ENCODE results near the gene HDAC9.

DNA sequence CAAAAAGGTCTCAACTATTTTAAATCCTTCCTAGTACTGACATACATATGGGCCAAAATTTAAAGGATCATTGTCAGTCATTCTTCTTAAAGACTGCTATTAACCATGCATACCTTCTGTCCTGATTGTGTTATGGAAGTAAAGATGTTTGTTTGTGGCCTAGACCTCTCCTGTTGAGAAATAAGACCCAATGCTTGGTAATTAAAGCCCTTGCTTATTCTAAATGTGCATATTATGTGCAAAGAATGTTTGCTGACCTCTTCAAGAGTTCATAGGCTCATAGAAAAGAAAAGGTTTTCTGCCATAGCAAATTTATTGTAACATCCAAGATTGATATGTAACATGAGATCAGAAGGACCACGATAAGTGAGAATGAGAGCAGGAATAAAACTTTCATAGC lies 476.3 kb downstream of the HDAC9 start:
- TF ChIP-seq CTCF (IDR thresholded peaks at IDR 0.05) (no peak), POLR2A (IDR thresholded peaks at IDR 0.05) (no peak)
